GM20431 (cell line): ENCODE results near the gene PTTG1IP2.

ENCODE experiments used
- in situ Hi-C: fragments of 300-500 bp; cut with MseI, MboI; formaldehyde crosslinking; loops from one replicate; pipeline ENCODE4 v1.15.0; 2020; ENCODE audit warnings: low sequenced_read_pairs; ENCODE audit not compliant: unreplicated experiment

Gene PTTG1IP2

GRCh38 chr7:90474284-90475210 is 5.1 kb downstream of the PTTG1IP2 start:
- in situ Hi-C loops: no loop called here

GRCh38 chr7:90483251-90483650 is 13.8 kb downstream of the PTTG1IP2 start:
- in situ Hi-C loops: no loop called here

- in situ Hi-C loops: no loop called here
Observed at GRCh38 chr7:90484706-90485105, 15.3 kb downstream of the PTTG1IP2 start.

- in situ Hi-C loops: no loop called here
Observed at GRCh38 chr7:90485734-90486316, 16.4 kb downstream of the PTTG1IP2 start.

GRCh38 chr7:90487808-90488207 is 18.4 kb downstream of the PTTG1IP2 start:
- in situ Hi-C loops: no loop called here

- in situ Hi-C loops: no loop called here
Observed at GRCh38 chr7:90488220-90488619, 18.8 kb downstream of the PTTG1IP2 start.

- in situ Hi-C loops: no loop called here
Observed at GRCh38 chr7:90492250-90492649, 22.8 kb downstream of the PTTG1IP2 start.

GRCh38 chr7:90495241-90495640 is 25.8 kb downstream of the PTTG1IP2 start:
- in situ Hi-C loops: no loop called here

GRCh38 chr7:90502539-90502938 is 33.1 kb downstream of the PTTG1IP2 start:
- in situ Hi-C loops: no loop called here

GRCh38 chr7:90503367-90503766 is 33.9 kb downstream of the PTTG1IP2 start:
- in situ Hi-C loops: no loop called here

GRCh38 chr7:90507692-90508091 is 38.3 kb downstream of the PTTG1IP2 start:
- in situ Hi-C loops: no loop called here

- in situ Hi-C loops: no loop called here
Observed at GRCh38 chr7:90511776-90512175, 42.3 kb downstream of the PTTG1IP2 start.

GRCh38 chr7:90512821-90513254 is 43.4 kb downstream of the PTTG1IP2 start:
- in situ Hi-C loops: no loop called here

GRCh38 chr7:90516257-90516656 is 46.8 kb downstream of the PTTG1IP2 start:
- in situ Hi-C loops: no loop called here

- in situ Hi-C loops: no loop called here
Observed at GRCh38 chr7:90518630-90519029, 49.2 kb downstream of the PTTG1IP2 start.

GRCh38 chr7:90520484-90520883 is 51.0 kb downstream of the PTTG1IP2 start:
- in situ Hi-C loops: no loop called here

GRCh38 chr7:90530263-90530662 is 60.8 kb downstream of the PTTG1IP2 start:
- in situ Hi-C loops: no loop called here

- in situ Hi-C loops: no loop called here
Observed at GRCh38 chr7:90532231-90532929, 62.9 kb downstream of the PTTG1IP2 start.

- in situ Hi-C loops: no loop called here
Observed at GRCh38 chr7:90536449-90536848, 67.0 kb downstream of the PTTG1IP2 start.

GRCh38 chr7:90538405-90538804 is 69.0 kb downstream of the PTTG1IP2 start:
- in situ Hi-C loops: no loop called here

GRCh38 chr7:90540406-90540805 is 71.0 kb downstream of the PTTG1IP2 start:
- in situ Hi-C loops: no loop called here
